GM21723 (cell line): ENCODE measurements around the gene TRPV6.

Experiments
- ATAC-seq: cut with Tn5 transposase; IDR thresholded peaks from one replicate; pipeline ENCODE4 v1.9.1; 2021; ENCODE audit warnings: mild to moderate bottlenecking, moderate library complexity; ENCODE audit not compliant: unreplicated experiment

The TRPV6 gene

DNA sequence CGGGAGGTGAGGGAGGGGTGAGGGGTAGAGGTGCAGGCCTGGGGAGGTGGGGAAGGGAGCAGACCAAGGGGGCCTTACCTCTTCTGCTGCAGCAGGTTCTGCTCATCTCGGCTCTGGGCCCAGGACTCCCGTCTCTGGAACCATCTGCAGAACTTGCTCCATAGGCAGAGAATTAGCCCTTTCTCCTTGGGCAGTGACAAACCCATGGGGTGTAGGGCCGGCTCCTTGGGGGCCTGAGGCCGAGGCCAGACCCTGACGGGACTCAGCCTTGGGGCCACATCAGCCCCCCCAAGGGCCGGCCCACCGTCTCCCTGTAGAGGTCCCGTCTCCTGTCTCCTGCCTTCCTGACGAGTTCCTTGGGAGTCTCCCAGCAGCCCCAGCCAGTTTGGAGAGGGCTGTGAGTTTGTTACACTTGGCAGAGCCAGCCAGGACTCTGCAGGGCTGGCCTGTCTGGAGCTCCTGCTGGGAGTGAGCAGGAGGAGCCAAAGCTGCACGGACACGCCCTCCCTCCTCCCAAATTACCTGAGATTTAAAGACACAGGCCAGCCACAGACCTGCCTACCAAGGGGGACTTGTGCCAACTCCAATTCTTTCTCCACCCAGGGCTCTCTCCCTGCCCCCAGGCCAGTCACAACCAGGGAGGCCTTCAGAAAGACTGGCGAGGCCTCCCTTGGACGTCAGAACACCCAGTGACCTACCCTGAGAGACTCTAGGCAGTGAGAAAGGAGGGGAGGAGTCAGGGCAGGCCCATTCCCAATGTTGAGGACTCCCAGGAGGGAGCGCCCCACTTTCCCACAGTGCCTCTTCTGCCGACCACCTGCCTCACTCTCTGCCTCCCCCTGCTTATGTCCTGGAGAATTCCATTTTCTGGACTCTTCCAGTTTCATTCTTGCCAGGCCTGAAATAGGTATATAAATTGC is at the start of gene TRPV6:
Gene TRPV6, minus strand, starts transcription at position 435 of the 920 bp plus-strand sequence.
- ATAC-seq = no peak

DNA sequence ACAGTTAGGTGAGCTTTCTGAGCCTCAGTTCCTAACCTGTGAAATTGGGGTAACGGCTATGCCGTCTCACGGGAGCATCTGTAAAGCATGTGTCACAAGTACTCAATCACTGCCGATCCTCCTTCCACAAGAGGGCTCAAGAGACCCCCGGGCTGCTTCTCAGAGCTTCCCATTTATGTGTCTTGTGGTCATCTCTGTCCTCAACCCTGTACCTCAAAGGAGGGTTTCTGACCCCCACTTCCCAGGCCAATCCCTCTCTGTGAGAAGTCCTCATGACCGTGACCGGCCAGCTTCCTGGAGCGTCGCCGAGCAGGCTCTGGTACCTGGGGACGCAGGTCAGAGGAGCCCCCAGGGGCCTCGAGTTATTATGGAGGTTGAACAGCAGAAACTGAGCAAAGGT is 48.5 kb upstream of the TRPV6 start:
- no peak for ATAC-seq

DNA sequence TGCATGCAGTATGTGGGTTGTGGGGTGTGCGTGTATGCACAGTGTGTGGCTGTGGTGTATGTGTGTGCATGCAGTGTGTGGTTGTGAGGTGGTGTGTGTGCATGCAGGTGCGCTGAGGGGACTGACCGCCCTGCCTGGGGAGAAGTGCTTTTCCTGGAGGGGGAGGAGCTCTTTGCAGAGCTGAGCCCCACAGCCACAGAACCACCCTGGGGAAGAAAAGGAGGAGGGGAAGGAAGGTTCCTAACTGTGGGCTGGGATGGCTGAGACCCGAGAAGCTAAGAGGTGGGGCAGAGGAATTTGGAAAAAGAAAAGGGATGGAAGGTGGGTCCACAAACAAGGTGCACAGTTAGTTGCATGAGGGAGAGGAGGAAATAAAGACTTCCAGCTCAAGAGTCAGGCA is 48.1 kb upstream of the TRPV6 start, which contains the start of gene TRPV5:
Gene TRPV5, minus strand, starts transcription at position 123 of the 400 bp plus-strand sequence. CDS start 287 bp downstream, outside the sequence.
- ATAC-seq = no peak

DNA sequence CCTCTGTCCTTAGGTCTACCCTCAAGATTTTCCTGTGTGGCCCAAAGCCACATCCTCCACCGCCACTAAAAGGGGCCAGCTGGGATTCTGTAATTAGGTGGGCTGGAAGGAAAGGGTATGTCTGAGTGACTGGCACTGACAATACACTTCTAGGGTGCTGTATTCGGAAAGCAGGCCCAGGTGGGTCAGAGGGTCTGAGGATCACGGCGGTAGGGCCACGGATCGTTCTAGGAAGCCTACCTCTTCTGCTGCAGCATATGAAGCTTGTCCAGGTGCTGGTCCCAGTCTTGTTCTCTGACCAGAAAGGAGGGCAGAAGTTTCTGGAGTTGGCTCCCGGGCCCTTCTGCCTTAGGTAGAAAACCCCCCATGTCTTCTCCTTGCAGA is 47.5 kb upstream of the TRPV6 start:
- no peak for ATAC-seq

DNA sequence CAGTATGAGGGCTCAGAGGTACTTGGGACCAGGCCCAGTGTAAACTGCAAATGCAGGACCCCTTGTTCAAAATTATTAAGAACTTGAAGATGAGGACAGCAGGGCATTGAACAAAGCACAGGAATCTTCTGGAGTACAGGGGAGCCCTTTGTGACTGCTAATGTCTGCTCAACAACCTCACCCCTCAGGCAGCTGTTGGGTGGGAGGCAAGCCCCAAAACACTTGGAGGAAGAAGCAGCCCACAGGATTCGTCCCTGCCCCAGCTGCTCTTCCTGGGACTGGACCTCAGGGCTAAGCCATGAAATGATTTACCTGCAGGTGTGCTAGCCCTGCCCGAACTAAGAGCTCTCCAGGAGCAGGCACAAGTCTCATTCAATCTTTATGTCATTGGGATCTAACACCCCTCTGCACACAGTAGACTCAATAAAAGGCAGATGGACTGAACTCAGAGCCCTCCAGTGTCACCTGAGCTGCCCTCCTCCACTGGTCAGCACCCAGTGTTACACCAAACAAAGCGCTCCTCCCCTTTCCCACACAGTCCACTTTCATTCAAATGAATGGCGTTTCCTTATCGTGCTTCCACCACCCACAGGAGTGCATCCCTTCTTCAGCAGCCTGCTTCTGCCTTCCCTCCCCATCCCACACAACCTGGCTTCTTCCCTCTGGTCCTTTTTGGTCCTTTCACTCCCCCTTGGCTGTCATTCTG is 47.0 kb upstream of the TRPV6 start:
- ATAC-seq = no peak

DNA sequence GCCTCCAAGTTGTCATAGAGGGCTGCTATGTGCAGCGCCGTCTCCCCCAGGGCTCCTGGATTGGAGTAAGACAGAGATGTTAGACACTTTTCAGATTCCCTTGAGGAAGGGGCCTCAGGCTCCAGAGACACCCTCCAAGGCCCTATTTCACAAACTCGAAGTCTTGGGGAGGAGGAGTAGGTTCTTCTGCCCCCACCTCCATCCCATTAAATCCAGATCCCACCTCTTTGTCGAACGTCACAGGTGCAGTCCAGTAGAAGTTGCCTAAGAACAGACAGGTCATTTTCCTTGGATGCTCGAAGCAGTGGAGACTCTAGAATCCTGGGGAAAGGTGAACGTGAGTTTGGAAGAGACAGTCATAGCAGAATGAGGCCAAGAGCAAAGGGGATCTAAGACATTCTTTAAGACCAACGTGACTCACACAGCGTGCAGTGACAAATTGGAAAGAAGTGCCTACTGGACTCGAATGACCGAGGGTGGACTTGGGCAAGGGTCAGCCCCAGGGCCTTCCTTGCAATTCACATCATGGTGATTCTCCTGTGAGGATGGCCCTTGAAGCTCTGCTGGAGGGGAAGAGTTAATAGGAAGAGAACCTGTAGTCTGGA is 44.7 kb upstream of the TRPV6 start:
- ATAC-seq = no peak

DNA sequence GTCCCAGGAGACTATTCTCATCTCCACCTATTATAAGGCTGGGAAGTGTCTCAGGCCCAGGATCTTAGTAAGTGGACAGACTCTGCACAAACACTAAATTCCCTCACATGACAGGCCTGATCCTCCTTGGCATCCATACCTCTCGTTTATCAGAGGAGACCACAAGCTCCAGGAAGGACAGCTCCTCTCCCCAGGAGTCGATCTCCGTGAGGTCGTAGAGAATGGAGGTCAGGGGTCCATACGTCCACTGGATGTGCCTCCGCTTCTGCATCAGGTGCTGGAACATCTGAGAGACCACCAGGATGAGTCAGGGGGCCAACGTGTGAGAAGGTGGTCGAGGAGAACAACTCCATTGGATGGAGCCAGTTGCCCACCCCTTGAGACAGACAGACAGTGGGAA is 42.4 kb upstream of the TRPV6 start:
- no peak for ATAC-seq

DNA sequence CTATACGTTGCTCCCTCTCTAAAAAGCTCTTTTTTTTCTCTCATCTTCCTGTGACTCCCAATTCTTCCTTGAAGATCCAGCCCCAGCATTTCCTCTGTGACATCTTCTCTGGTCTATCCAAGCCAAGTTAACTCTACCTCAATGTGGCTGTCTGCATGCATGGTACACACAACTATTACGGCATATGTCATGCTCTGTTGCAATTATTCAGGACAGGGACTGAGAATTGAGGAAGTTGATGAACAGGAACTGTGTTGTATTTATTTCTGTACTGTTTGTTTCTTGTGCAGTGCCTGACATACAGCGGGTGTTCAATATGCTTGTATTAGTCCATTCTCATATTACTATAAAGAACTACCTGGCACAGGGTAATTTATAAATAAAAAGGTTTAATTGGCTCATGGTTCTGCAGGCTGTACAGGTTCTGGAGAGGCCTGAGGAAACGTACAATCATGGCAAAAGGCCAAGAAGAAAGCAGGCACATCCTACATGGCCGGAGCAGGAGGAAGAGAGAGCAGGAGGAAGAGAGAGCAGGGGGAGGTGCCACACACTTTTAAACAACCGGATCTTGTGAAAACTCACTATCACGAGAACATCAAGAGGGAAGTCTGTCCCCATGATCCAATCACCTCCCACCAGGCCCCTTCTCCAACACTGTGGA is 41.7 kb upstream of the TRPV6 start:
- no peak for ATAC-seq

DNA sequence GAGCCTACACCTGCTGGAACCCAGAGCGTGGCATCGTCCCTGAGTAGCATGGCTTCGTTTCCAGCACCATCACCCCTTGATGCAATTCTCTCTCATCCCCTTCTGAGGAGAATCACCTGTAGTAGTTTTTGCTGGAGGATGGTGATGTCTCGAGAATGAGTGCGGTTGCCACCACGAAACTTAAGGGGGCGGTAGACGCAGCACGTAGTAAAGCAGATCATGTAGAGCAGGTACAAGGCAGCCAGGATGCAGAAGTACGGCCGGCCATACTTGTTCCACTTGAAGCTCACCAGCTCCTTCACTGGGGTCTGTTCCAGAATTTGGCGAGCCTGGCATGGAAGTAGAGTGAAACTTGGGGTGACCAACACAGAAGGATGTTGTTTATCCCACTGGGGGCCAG is 39.9 kb upstream of the TRPV6 start:
- no peak for ATAC-seq

DNA sequence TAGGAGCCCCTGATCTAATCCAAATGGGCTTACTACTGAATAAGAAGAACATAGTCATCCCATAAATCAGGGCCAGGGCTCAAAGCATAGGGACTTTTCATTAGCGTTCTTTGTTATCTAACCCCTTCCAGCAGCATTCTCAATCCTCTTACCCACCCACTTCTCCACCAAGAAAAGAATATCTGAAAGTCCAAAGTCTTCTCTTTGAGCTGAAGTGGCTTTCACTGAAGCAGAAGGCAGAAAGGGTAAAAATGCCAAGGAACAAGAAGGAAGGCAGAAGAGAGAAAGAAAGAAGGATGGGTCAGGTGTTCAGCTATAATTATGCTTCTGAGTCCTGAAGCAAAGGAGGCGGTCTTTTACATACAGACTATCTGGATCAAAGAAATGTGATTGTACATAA is 37.8 kb upstream of the TRPV6 start:
- ATAC-seq = no peak

DNA sequence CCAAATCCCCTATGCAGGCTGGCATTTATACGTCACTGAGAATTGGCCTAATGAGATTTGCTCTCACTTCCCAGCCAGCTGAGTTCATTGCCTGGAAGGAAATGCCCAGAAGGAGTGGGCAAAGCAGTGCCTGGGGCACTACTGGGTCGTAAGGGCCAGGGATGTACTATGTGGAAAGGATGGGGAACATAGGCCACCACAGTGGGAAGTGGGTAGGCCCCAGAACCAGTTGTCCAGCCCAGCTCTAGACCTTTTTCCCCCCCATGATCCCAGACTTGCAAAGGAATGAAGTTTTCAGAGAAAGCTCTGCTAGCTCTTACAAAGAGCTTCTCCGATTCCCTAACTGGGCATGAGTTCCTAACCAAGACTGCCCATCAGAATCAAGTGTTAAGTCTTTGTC is 34.1 kb upstream of the TRPV6 start:
- ATAC-seq = no peak

DNA sequence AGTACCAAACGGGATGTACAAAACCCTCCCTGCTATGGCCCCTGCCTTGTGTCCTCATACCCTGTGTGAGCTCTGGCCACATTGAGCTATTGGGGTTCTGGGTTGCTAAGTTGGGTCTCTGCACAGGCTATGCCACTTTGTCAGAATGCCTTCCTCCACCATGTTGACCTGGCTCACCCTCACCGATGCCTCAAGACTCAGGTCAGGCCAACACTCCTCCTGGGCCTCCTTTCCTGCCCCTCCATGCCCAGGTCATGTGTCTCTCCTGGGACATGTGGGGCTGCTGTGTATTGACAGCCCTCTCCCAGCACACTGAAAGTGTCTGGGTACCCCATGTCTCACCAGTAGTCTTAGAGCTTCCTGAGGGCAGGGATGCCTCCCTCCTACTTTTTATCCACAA is 33.4 kb upstream of the TRPV6 start:
- no peak for ATAC-seq

DNA sequence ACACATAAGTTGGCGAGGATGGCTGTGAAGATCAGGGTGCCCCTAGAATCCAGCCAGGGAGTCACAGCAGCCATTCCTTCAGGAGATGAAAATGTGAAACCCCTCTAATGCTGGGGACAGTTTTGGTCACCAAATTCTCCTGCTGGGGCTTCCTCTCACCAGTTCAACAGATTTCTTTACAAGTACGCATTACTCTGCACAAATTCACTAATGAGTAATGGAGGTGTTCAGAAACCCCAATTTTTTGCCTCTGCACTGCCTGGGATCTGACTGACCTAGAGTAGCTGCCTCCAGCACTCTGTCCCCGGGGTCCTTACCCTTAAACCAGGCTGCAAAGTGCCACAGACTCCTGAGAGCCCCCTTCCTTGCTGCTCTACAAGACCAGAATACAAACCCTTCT is 31.9 kb upstream of the TRPV6 start:
- ATAC-seq = no peak

DNA sequence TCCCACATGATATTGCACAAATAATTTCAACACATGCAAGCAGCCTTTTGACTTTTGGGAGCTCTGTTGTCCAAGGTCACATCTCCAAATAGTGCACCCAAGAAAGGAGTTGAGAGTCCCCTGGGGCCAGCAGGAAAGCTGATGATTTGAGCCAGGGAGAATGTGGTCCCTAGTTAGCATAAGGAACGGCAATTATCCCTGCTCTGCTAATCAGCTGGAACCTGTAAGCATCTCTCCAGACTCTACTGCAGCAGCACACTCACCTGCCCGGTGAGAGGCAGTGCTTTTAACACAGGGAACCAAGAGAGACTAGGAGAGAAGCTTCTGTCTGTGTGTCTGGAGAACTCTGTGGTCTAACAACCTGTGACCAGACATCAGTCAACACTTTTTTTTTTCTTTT is 31.0 kb upstream of the TRPV6 start:
- no peak for ATAC-seq

DNA sequence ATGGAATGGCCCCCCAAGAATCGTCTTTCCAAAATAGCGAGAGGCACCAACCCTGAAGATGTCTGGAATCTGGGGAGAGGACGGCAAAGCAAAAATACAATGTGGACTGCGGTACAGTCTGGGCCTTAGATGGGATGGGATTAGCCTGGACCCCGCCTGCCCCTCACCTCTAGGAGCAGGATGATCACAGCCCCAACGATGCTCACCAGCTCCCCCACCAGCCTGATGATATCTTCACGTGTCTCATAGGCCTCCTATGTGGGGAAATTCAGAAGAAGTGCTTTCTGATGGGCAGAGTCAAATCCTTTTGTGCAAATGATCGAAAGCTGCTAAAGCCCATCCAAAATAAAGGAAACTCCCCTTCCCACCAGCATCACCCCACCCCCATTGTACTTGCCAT is 29.8 kb upstream of the TRPV6 start:
- ATAC-seq = no peak

DNA sequence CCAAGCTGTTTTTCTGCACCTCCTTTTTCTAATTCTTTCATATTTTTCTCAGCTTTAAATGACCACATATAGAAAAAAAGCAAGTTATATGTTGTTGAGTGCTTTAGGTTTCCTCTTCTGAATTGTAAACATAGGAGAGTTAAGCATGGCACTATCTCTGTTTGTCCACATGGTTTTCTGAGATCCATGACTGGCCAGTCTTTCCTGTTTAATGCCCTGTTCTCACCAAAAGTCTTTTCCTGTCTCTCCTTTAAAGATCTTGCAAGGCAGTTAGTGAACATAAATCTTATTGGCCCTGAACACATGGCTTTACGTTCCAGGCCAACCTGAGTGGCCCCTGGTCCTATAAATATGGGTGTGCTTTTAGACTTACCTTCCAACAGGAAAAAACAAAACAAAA is 28.6 kb upstream of the TRPV6 start:
- ATAC-seq = no peak

DNA sequence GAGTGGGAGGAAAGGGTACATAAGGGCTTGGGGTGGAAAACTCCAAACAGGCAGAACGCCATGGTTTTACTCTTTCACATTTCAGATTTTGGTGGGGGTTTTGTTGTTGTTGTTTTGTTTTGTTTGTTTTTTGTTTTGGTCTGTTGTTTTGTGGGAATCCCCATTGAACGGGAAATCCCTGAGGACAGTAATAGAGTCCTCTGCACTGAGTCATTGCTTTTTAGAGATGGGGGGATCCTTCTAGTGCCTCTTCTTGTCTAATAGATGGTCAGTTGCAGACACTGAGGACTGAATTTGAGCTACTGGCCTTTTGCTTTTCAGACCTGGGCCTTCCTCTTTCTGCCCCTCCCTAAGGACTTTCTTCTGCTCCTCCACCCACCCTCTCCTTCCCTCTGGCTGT is 28.0 kb upstream of the TRPV6 start:
- no peak for ATAC-seq

DNA sequence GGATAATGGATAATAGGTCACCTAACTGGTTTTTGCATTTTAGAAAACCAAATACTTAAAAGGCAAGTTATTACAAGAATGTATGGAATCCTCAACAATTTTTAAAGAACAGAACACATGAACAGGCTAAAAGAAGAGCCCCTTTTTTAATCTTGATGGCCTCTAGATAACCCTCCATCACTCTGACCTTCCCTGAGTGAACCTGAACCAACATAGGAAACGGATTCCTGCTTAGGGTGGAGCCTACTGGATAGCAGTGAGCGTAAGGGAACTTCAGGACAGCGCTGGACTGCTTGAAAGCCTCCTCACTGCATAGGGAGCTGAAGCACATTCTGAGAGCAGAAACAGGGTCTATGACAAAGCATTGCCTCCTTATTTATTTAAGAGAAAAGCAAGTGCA is 27.5 kb upstream of the TRPV6 start:
- ATAC-seq = no peak

DNA sequence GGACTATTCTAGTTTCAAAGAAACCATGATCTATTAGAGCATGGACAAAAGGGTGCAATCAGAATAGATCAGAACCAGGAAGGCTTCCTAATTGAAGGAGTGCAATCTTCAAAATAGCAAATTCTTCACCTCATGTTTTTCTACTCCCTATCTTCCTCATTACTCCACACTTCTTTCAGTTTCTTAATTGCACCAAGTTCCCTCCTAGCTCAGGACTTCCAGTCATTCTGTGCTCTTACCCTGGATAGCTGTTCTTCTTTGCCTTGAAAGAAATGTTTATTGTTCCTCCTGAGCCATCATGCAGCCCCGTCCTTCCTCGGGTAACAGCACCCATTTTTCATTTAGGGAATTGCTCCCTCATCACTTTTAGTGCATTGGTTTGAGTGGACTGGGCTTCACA is 24.9 kb upstream of the TRPV6 start:
- no peak for ATAC-seq

DNA sequence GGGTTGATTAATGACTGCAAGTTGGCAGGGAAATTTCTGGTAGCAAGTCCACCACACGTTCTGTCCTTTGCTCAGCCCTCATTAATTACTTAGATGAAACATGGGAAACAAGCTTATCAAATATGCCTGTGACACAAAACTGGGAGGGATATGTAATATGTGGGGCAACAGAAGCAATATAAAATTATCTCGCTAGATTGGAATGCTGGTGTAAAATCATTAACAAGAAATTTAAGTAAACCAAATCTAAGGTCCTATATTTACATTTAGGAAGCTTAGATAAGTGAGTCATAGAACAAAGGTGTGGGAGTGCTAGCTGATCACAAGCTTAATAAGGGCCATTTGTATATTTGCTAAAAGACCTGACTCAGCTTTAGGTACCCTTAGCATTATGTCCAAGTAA is 24.5 kb upstream of the TRPV6 start:
- no peak for ATAC-seq
